ENCODE measurements around the gene TBL1XR1.

- TF ChIP-seq, protein P1, sequence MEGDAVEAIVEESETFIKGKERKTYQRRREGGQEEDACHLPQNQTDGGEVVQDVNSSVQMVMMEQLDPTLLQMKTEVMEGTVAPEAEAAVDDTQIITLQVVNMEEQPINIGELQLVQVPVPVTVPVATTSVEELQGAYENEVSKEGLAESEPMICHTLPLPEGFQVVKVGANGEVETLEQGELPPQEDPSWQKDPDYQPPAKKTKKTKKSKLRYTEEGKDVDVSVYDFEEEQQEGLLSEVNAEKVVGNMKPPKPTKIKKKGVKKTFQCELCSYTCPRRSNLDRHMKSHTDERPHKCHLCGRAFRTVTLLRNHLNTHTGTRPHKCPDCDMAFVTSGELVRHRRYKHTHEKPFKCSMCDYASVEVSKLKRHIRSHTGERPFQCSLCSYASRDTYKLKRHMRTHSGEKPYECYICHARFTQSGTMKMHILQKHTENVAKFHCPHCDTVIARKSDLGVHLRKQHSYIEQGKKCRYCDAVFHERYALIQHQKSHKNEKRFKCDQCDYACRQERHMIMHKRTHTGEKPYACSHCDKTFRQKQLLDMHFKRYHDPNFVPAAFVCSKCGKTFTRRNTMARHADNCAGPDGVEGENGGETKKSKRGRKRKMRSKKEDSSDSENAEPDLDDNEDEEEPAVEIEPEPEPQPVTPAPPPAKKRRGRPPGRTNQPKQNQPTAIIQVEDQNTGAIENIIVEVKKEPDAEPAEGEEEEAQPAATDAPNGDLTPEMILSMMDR (IDR thresholded peaks at IDR 0.05) = no peak
- TF ChIP-seq POLR2AphosphoS5 (IDR thresholded peaks at IDR 0.05) = peak; percentile 82
- TF ChIP-seq POLR2A (IDR thresholded peaks at IDR 0.05) = no peak
These were observed 14.4 kb upstream of the TBL1XR1 start for GRCh38 chr3:177211503-177212277.

Data from prostate gland (tissue), 2 donors.